Measurements from ENCODE around the gene JARID2.
A peak's percentile ranks its signal among the peaks of the same experiment; 100 is the strongest.

Gene JARID2

GRCh38 chr6:15427331-15428070, 181.6 kb downstream of the JARID2 start:
- no peak for DNase-seq

- no peak for DNase-seq
Measured at GRCh38 chr6:15429141-15430110, 183.6 kb downstream of the JARID2 start.

- no peak for DNase-seq
Measured at GRCh38 chr6:15430186-15430585, 184.3 kb downstream of the JARID2 start.

GRCh38 chr6:15430931-15431405, 185.1 kb downstream of the JARID2 start:
- DNase-seq: no peak

GRCh38 chr6:15431762-15432483, 186.1 kb downstream of the JARID2 start:
- DNase-seq: no peak

- no peak for DNase-seq
Measured at GRCh38 chr6:15433511-15433861, 187.6 kb downstream of the JARID2 start.

- no peak for DNase-seq
Measured at GRCh38 chr6:15434263-15434662, 188.4 kb downstream of the JARID2 start.

GRCh38 chr6:15434823-15435380, 189.0 kb downstream of the JARID2 start:
- no peak for DNase-seq

GRCh38 chr6:15435468-15435867, 189.6 kb downstream of the JARID2 start:
- no peak for DNase-seq

- DNase-seq: no peak
Measured at GRCh38 chr6:15436451-15436850, 190.6 kb downstream of the JARID2 start.

GRCh38 chr6:15437090-15437635, 191.3 kb downstream of the JARID2 start:
- no peak for DNase-seq

GRCh38 chr6:15439410-15440025, 193.6 kb downstream of the JARID2 start:
- no peak for DNase-seq

GRCh38 chr6:15440040-15440439, 194.2 kb downstream of the JARID2 start:
- DNase-seq: no peak

GRCh38 chr6:15441215-15441868, 195.5 kb downstream of the JARID2 start:
- peak; percentile 7 for DNase-seq

- no peak for DNase-seq
Measured at GRCh38 chr6:15441981-15442380, 196.1 kb downstream of the JARID2 start.

- DNase-seq: no peak
Measured at GRCh38 chr6:15442467-15442866, 196.6 kb downstream of the JARID2 start.

GRCh38 chr6:15443119-15443830, 197.4 kb downstream of the JARID2 start:
- DNase-seq: no peak

GRCh38 chr6:15444081-15444731, 198.3 kb downstream of the JARID2 start:
- DNase-seq: no peak

GRCh38 chr6:15444881-15445280, 199.0 kb downstream of the JARID2 start:
- no peak for DNase-seq
